GM12864 (cell line): ENCODE results near the gene CARD9.

ENCODE experiments used
- DNase-seq: peaks from one replicate; pipeline ENCODE4 v3.0.0-alpha.2; 2011; ENCODE audit warnings: low read depth
- H3K4me3 ChIP-seq: 2 replicates; pipeline ENCODE4 v1.5.1; 2011; ENCODE audit warnings: mild to moderate bottlenecking, low read depth, low read length, control low read depth
- TF ChIP-seq, protein P1 (sequence below): IDR thresholded peaks from 2 replicates; pipeline ENCODE4 v1.5.1; 2011; ENCODE audit warnings: low read depth, mild to moderate bottlenecking, moderate library complexity, low read length, control low read depth, inconsistent platforms; ENCODE audit errors: missing control alignments

Gene CARD9

GRCh38 chr9:136405481-136405880, 32.0 kb upstream of the CARD9 start:
- TF ChIP-seq, protein P1, sequence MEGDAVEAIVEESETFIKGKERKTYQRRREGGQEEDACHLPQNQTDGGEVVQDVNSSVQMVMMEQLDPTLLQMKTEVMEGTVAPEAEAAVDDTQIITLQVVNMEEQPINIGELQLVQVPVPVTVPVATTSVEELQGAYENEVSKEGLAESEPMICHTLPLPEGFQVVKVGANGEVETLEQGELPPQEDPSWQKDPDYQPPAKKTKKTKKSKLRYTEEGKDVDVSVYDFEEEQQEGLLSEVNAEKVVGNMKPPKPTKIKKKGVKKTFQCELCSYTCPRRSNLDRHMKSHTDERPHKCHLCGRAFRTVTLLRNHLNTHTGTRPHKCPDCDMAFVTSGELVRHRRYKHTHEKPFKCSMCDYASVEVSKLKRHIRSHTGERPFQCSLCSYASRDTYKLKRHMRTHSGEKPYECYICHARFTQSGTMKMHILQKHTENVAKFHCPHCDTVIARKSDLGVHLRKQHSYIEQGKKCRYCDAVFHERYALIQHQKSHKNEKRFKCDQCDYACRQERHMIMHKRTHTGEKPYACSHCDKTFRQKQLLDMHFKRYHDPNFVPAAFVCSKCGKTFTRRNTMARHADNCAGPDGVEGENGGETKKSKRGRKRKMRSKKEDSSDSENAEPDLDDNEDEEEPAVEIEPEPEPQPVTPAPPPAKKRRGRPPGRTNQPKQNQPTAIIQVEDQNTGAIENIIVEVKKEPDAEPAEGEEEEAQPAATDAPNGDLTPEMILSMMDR: no peak

DNA sequence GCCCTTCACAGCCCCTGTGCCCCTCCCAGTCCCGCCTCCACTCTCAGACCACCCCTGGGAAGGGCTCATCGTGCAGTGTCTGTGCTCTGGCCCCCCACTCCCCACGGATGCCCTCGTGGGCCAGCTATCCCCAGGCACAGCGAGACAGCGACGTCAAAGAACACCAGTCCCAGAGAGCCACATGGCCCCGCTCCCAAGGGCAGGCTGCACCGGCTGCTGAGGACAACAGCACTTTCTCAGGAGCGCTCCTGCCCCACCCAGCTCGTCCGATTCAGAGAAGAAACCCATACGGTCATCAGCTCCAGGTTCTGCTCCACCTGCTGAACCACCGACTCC, 31.3 kb upstream of the CARD9 start:
- no peak for DNase-seq
- H3K4me3 ChIP-seq: peak overlapping the region; percentile 12; the same call in 1 of the 2 replicates
- TF ChIP-seq, protein P1: no peak

More at GRCh38 chr9:136405481-136405880, 32.0 kb upstream of the CARD9 start:
- DNase-seq: no peak
- H3K4me3 ChIP-seq: no peak overlapping the region

DNA sequence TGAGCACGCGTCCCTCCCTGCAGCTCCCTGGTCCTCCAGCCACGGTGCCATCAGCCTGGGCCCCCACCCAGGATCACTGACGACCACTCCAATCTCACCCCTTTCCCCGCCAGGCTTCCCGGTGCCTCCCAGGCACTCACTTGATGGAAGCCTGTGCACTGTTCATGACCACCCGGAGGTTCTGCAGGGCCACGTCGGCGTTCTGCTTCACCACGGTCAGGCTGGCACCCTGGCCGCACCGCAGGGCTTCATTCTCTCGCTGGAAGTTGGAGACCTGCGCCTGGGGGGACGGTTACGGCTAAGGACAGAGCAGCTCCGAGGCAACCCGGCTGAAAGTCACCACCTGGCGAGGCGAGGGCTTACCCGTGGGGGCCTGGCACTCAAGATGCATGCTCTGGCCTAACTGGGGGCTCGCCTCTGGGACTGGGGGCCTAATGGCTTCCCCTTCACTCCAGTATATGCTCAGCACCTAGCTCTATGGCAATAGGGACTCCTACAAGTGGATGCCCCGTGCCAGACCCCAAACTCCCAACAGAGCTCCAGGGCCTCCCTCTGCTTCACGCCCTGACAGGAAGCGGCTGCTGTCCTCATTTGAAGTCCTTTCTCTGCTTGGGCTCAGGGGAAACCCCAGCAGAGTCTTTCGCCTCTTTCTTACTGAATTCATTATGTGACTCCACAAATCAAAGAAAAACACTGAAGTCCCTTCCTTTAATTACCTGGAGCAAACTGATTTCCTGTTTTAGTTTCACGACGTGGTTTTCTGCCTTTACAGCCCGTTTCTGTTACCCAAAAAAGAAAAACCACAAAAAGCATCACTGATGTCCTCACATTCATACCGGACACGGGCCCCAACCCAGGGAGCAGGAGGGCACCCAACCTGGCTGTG, 30.7 kb upstream of the CARD9 start:
- DNase-seq: no peak
- H3K4me3 ChIP-seq: peak overlapping the region; percentile 13
- TF ChIP-seq, protein P1: no peak

DNA sequence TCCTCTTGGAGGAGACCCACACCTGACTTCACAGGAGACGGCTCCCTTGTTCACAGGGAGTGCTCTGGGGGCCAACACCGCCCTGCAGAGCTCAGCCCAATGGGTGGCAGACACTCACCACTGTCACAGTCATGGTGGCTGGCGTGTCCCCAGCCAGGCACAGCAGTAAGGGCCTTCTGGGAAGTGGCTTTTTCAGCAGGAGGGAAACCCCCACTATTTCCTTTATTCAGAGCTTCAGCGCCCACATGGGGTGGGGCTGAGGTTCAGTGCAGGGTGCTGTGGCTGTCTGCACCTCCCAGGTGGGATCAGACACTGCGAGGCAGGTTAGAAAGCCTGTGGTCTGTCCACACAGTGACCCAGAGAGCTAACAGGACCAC, 30.1 kb upstream of the CARD9 start:
- TF ChIP-seq, protein P1: no peak
- H3K4me3 ChIP-seq: no peak overlapping the region
- DNase-seq: no peak

DNA sequence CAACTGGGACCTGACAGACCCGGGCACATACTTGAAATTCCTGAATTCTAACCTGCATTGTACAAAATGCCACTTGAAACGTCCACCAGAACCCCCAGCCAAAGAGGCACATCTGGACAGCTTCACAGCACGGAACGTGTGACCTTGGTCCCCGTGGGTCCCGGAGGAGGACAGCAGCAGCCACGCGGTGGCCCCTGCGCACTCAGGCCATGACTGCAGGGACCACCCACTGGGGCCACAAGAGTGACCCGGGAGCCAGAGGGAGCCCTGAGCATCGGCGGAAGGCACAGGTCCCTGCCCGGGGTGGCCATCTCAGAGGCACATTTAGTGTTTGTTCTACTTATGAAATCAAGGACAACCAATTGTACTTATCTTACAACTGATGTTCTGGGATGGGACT, 28.6 kb upstream of the CARD9 start:
- TF ChIP-seq, protein P1: no peak
- no peak overlapping the region for H3K4me3 ChIP-seq
- no peak for DNase-seq

DNA sequence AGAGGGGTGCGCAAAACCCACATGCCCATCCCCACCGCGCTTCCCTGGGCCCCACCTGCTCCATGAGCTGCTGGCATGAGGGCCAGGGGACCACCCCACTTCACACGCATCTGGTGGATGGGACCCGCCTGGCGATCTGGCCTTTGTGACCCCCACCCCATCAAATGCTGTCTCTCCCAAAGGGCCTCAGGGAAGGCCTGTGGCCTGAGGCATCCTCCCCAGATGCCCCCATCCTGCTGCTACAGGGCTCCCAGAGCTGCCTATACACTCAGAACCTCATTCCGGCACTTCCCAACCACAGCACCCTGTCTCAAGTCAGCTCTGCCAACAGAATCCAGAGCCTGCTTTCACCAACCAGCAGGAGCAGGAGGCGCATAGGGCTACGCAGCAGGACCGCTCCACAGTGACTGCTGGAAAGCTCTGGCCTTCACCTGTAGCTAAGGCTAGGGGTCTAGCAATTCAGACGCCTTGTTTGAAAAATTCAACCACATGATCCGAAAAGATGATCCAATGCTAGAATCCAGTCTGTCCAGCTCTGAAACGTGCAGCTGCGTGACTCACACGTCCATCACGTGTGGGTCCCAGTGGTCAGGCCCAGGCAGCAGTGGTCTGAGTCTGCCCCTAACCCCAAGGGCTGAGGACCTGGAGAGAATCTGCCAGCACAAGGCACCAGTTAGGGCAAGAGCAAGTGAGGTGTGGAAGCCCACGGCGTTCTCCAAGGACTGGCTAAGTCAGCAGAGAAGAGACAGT, 27.9 kb upstream of the CARD9 start:
- H3K4me3 ChIP-seq: no peak overlapping the region
- TF ChIP-seq, protein P1: no peak
- DNase-seq: no peak
